ENCODE data around the gene CCNY. TPM values are rescaled to one million over a fixed set of nuclear protein-coding genes. Genes with fewer than 3 reads are reported as not detected.

CCNY gene
- total RNA-seq, 4 donors from 2014 or later: 23.9 to 68.1 (median 39.5) TPM

GRCh38 chr10:35390161-35390840 is 54.0 kb downstream of the CCNY start:
- in situ Hi-C loops (cut with MboI; ENCODE audit: low sequenced_read_pairs in 4 of 4): no loop called here

GRCh38 chr10:35390843-35391152 is 54.5 kb downstream of the CCNY start:
- no peaks in the 10 kb centered on the region for H3K9me3 ChIP-seq
- intact Hi-C loops (cut with DNase I; ENCODE audit: low total_unique reads) (no loop called here), in situ Hi-C loops (cut with MboI; ENCODE audit: low sequenced_read_pairs in 4 of 4) (no loop called here)
- H3K36me3 ChIP-seq: no peaks in the 10 kb centered on the region
- ATAC-seq (no peak), DNase-seq (no peak)
- H3K27me3 ChIP-seq: no peaks in the 10 kb centered on the region
- TF ChIP-seq CTCF (IDR thresholded peaks at IDR 0.05 in 4 of 5, conservative IDR thresholded peaks at IDR 0.05 in 1 of 5) (no peak), POLR2A (IDR thresholded peaks at IDR 0.05) (no peak)
- H3K4me1 ChIP-seq: peaks cover 55 to 59% of the 10 kb centered on the region in 2 donors
- peak overlapping the region in 3 of 4 donors; percentile 32 to 60 (median 45) for H3K27ac ChIP-seq
- no peak overlapping the region for H3K4me3 ChIP-seq

More at GRCh38 chr10:35390161-35390840, 54.0 kb downstream of the CCNY start:
- Histone ChIP-seq H3K36me3 (no peaks in the 10 kb centered on the region), H3K27me3 (no peaks in the 10 kb centered on the region), H3K4me3 (no peak overlapping the region), H3K4me1 (peaks cover 54 to 55% of the 10 kb centered on the region in 2 donors), H3K27ac (peak overlapping the region in 3 of 4 donors; percentile 32 to 60 (median 45)), H3K9me3 (no peaks in the 10 kb centered on the region)
- DNase-seq (no peak), ATAC-seq (peak in 1 of 2 donors; percentile 62)
- no peak for TF ChIP-seq CTCF (IDR thresholded peaks at IDR 0.05 in 4 of 5, conservative IDR thresholded peaks at IDR 0.05 in 1 of 5)
- TF ChIP-seq POLR2A (IDR thresholded peaks at IDR 0.05): no peak
- intact Hi-C loops (cut with DNase I; ENCODE audit: low total_unique reads): no loop called here

GRCh38 chr10:35391153-35391953 is 55.0 kb downstream of the CCNY start:
- no peaks in the 10 kb centered on the region for H3K9me3 ChIP-seq
- peak overlapping the region in 2 of 4 donors; percentile 32 to 45 for H3K27ac ChIP-seq
- TF ChIP-seq POLR2A (IDR thresholded peaks at IDR 0.05) (no peak), CTCF (IDR thresholded peaks at IDR 0.05 in 4 of 5, conservative IDR thresholded peaks at IDR 0.05 in 1 of 5) (no peak)
- DNase-seq (no peak), ATAC-seq (no peak)
- no peak overlapping the region for H3K4me3 ChIP-seq
- in situ Hi-C loops (cut with MboI; ENCODE audit: low sequenced_read_pairs in 4 of 4): no loop called here
- intact Hi-C loops (cut with DNase I; ENCODE audit: low total_unique reads): no loop called here
- no peaks in the 10 kb centered on the region for H3K36me3 ChIP-seq
- H3K27me3 ChIP-seq: no peaks in the 10 kb centered on the region
- peaks cover 51 to 59% of the 10 kb centered on the region in 2 donors for H3K4me1 ChIP-seq

GRCh38 chr10:35391954-35392262 is 55.6 kb downstream of the CCNY start:
- peaks cover 51 to 59% of the 10 kb centered on the region in 2 donors for H3K4me1 ChIP-seq

More at GRCh38 chr10:35391954-35392262, 55.6 kb downstream of the CCNY start:
- no peak overlapping the region for H3K4me3 ChIP-seq
- no peaks in the 10 kb centered on the region for H3K36me3 ChIP-seq
- intact Hi-C loops (cut with DNase I; ENCODE audit: low total_unique reads): no loop called here
- no peaks in the 10 kb centered on the region for H3K27me3 ChIP-seq
- in situ Hi-C loops (cut with MboI; ENCODE audit: low sequenced_read_pairs in 4 of 4): no loop called here
- no peak for ATAC-seq
- TF ChIP-seq POLR2A (IDR thresholded peaks at IDR 0.05) (no peak), CTCF (IDR thresholded peaks at IDR 0.05 in 4 of 5, conservative IDR thresholded peaks at IDR 0.05 in 1 of 5) (no peak)
- no peak overlapping the region for H3K27ac ChIP-seq
- no peaks in the 10 kb centered on the region for H3K9me3 ChIP-seq
- no peak for DNase-seq
